Islet precursor cell (in vitro differentiated cells): ENCODE data around the gene NARS2.
"Not testable (repeated sequence)": the region's sequence is repeated elsewhere in the genome, so short reads cannot be mapped to it uniquely, and the experiment has no call there.

Experiments
- DNase-seq: peaks from one replicate; pipeline ENCODE4 v3.0.0-alpha.2; 2018

The NARS2 gene

GRCh38 chr11:78472905-78473304 is 101.8 kb downstream of the NARS2 start:
- DNase-seq: no peak

- DNase-seq: no peak
Measured at GRCh38 chr11:78472382-78472781, 102.3 kb downstream of the NARS2 start.

GRCh38 chr11:78470861-78471442 is 103.7 kb downstream of the NARS2 start:
- no peak for DNase-seq

GRCh38 chr11:78469896-78470295 is 104.8 kb downstream of the NARS2 start:
- no peak for DNase-seq

- no peak for DNase-seq
Measured at GRCh38 chr11:78467931-78468330, 106.7 kb downstream of the NARS2 start.

- DNase-seq: no peak
Measured at GRCh38 chr11:78467370-78467769, 107.3 kb downstream of the NARS2 start.

GRCh38 chr11:78465169-78465942 is 109.3 kb downstream of the NARS2 start:
- DNase-seq: no peak

GRCh38 chr11:78464787-78465168 is 109.9 kb downstream of the NARS2 start:
- not testable (repeated sequence) for DNase-seq

- no peak for DNase-seq
Measured at GRCh38 chr11:78460471-78460870, 114.2 kb downstream of the NARS2 start.

GRCh38 chr11:78459738-78460137 is 114.9 kb downstream of the NARS2 start:
- DNase-seq: no peak

- DNase-seq: no peak
Measured at GRCh38 chr11:78457448-78457847, 117.2 kb downstream of the NARS2 start.

GRCh38 chr11:78453140-78453935 is 121.3 kb downstream of the NARS2 start:
- DNase-seq: no peak

GRCh38 chr11:78451371-78452150 is 123.1 kb downstream of the NARS2 start:
- no peak for DNase-seq

- DNase-seq: no peak
Measured at GRCh38 chr11:78450866-78451265, 123.8 kb downstream of the NARS2 start.

- no peak for DNase-seq
Measured at GRCh38 chr11:78449866-78450265, 124.8 kb downstream of the NARS2 start.

- no peak for DNase-seq
Measured at GRCh38 chr11:78446210-78446609, 128.5 kb downstream of the NARS2 start.

GRCh38 chr11:78444726-78445125 is 129.9 kb downstream of the NARS2 start:
- DNase-seq: no peak

GRCh38 chr11:78441956-78442355 is 132.7 kb downstream of the NARS2 start:
- DNase-seq: no peak

- DNase-seq: no peak
Measured at GRCh38 chr11:78438298-78438975, 136.2 kb downstream of the NARS2 start.

GRCh38 chr11:78432956-78433355 is 141.7 kb downstream of the NARS2 start:
- DNase-seq: no peak

- no peak for DNase-seq
Measured at GRCh38 chr11:78432058-78432515, 142.6 kb downstream of the NARS2 start.

GRCh38 chr11:78429660-78430059 is 145.0 kb downstream of the NARS2 start:
- DNase-seq: peak; percentile 69
